BE2C (cell line): ENCODE data around the gene FAM229A.

Source experiments
- DNase-seq: peaks from one replicate; pipeline ENCODE4 v3.0.0-alpha.2; 2020
- H3K27me3 ChIP-seq: fragments of 250-450 bp; sonication (Bioruptor Pico); 2 replicates; pipeline ENCODE4 v1.5.1; 2020; ENCODE audit warnings: mild to moderate bottlenecking
- H3K36me3 ChIP-seq: fragments of 250-450 bp; sonication (Bioruptor Pico); 2 replicates; pipeline ENCODE4 v1.5.1; 2020; ENCODE audit warnings: mild to moderate bottlenecking
- H3K4me1 ChIP-seq: fragments of 250-450 bp; sonication (Bioruptor Pico); 2 replicates; pipeline ENCODE4 v1.5.1; 2020
- H3K4me3 ChIP-seq: 2 replicates; pipeline ENCODE4 v1.5.1; 2011; ENCODE audit warnings: low read depth, low read length
- H3K9me3 ChIP-seq: fragments of 250-450 bp; sonication (Bioruptor Pico); 2 replicates; pipeline ENCODE4 v1.5.1; 2020
- TF ChIP-seq, protein P1 (sequence below): IDR thresholded peaks from 2 replicates; pipeline ENCODE4 v1.5.1; 2012; ENCODE audit warnings: mild to moderate bottlenecking, low read depth, low read length

FAM229A gene

DNA sequence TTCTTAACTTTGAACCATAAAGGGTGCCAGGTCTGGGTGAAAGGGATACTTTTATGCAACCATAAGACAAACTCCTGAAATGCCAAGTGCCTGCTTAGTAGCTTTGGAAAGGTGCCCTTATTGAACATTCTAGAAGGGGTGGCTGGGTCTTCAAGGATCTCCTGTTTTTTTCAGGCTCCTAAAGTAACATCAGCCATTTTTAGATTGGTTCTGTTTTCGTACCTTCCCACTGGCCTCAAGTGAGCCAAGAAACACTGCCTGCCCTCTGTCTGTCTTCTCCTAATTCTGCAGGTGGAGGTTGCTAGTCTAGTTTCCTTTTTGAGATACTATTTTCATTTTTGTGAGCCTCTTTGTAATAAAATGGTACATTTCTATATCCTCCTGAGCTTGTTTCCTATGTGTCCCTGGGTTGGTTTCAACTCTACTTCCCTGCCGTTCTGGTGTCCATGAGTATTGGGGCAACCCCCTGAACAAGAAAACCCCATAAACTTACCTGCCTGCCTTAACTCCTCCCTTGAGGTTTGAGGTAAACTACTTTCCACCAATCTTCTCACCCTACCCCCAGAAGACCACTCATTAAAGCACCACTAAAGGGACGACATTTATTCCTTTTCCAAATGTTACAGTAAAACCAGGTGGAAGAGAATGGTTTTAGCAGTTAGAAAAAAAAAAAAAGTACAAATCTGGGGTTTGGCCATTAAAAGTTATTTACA lies 28.9 kb downstream of the FAM229A start:
- TF ChIP-seq, protein P1, sequence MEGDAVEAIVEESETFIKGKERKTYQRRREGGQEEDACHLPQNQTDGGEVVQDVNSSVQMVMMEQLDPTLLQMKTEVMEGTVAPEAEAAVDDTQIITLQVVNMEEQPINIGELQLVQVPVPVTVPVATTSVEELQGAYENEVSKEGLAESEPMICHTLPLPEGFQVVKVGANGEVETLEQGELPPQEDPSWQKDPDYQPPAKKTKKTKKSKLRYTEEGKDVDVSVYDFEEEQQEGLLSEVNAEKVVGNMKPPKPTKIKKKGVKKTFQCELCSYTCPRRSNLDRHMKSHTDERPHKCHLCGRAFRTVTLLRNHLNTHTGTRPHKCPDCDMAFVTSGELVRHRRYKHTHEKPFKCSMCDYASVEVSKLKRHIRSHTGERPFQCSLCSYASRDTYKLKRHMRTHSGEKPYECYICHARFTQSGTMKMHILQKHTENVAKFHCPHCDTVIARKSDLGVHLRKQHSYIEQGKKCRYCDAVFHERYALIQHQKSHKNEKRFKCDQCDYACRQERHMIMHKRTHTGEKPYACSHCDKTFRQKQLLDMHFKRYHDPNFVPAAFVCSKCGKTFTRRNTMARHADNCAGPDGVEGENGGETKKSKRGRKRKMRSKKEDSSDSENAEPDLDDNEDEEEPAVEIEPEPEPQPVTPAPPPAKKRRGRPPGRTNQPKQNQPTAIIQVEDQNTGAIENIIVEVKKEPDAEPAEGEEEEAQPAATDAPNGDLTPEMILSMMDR, result no peak
- Histone ChIP-seq H3K4me3 (no peak overlapping the region), H3K27me3 (no peaks in the 10 kb centered on the region), H3K36me3 (peaks cover 18% of the 10 kb centered on the region), H3K9me3 (no peaks in the 10 kb centered on the region), H3K4me1 (no peaks in the 10 kb centered on the region)
- DNase-seq, result no peak

DNA sequence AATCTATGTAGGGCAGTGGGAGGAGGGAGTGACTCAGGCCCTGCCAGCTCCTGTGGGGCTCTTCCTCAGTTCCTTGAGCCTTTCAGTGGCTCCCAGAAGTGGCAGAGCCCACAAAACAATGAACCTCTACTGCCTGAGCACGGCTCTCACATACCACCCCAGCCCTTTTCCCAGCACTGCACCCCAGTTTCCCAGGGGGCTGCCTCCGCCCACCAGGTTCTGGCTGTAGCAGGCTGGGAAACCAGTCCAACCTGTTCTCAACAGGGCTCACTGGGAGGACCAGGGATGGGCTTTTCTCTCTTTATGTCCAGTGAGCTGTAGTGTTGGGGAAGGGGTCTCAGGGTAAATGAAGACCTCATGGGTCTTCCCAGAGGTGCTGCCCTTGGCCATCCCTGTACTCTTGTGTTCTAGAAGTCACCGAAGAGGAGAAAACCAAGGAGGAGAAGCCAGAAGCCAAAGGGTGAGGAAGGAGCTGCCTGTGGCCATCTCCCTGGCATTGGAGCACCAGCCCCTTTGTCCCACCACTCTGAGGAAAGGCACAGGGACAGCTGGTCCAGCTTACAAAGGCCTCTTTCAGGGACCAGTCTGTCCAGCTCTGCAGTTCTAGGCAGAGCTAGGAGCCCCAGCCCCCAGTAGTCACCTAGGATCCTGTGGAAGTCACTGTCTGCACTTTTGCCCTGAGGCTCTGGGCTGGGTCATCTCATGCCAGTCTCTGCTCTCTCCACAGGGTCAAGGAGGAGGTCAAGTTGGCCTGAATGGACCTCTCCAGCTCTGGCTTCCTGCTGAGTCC lies 29.8 kb downstream of the FAM229A start:
- DNase-seq, result no peak
- H3K4me3 ChIP-seq, result no peak overlapping the region
- peaks cover 21% of the 10 kb centered on the region for H3K36me3 ChIP-seq
- H3K27me3 ChIP-seq, result no peaks in the 10 kb centered on the region
- no peaks in the 10 kb centered on the region for H3K4me1 ChIP-seq
- TF ChIP-seq, protein P1, result no peak
- H3K9me3 ChIP-seq, result no peaks in the 10 kb centered on the region

DNA sequence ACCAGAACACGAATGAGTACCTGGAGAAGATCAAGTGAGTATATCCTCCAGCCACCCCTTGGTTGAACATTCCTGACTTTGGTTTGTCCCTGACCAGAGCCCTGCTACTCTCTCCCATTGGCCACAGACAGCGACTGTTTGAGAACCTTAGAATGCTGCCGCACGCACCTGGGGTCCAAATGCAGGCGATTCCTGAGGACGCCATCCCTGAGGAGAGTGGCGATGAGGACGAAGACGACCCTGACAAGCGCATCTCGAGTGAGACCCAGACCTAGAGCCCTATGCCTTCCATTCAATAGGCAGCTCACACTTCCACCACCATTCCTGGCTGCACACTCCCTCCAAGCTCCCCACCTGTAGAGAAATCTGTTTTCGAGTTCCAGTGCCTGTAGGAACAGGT lies 30.7 kb downstream of the FAM229A start:
- H3K9me3 ChIP-seq, result no peaks in the 10 kb centered on the region
- H3K4me1 ChIP-seq, result no peaks in the 10 kb centered on the region
- H3K4me3 ChIP-seq, result no peak overlapping the region
- H3K27me3 ChIP-seq, result no peaks in the 10 kb centered on the region
- no peak for DNase-seq
- TF ChIP-seq, protein P1, result no peak
- peaks cover 21% of the 10 kb centered on the region for H3K36me3 ChIP-seq

DNA sequence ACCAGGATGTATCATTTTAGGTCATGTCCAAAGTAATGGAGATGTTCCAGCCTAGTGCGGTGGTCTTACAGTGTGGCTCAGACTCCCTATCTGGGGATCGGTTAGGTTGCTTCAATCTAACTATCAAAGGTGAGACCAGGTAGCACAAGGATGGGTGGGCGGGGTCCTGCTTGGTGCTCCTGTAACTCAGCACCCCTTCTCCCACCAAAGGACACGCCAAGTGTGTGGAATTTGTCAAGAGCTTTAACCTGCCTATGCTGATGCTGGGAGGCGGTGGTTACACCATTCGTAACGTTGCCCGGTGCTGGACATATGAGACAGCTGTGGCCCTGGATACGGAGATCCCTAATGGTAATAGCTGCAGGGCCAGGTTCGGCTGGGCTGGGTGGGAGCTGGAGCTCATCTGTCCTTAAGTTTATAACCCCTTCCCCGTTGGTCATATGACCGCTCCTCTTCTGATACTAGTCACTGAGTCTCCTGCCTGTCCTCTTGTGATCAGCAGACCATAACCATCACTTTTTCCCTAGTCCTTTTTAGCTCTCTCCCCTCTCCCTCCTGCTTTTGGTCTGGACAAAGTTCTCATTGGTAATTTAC lies 31.6 kb downstream of the FAM229A start:
- peaks cover 21% of the 10 kb centered on the region for H3K36me3 ChIP-seq
- H3K27me3 ChIP-seq, result no peaks in the 10 kb centered on the region
- no peaks in the 10 kb centered on the region for H3K9me3 ChIP-seq
- H3K4me3 ChIP-seq, result no peak overlapping the region
- TF ChIP-seq, protein P1, result no peak
- no peak for DNase-seq
- H3K4me1 ChIP-seq, result no peaks in the 10 kb centered on the region

DNA sequence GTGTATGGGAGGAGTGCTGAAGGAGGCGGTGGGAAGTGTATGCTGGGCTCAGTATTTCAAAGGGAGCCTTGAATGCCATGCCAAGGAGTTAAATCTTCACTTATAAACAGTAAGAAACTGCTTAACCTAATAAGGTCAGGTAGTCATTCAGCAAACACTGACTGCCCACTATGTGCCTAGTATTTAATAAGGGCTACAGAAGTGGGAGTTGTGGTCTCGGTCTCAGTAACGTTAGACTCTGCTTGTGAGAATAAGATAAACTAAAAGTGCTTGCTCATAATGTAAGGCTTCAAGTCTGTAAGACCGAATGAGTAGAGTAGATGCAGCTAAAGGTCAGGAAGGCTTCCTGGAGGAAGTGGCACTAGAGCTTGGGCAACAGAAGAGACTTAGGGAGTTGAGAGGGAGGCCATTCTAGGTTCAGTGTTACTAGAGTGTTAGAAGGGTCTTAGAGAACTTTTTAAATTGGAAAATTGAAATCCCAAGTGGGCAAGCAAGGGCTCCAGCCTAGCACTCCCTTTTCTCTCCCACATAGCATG lies 32.3 kb downstream of the FAM229A start:
- H3K27me3 ChIP-seq, result no peaks in the 10 kb centered on the region
- H3K4me3 ChIP-seq, result no peak overlapping the region
- no peaks in the 10 kb centered on the region for H3K9me3 ChIP-seq
- H3K36me3 ChIP-seq, result peaks cover 21% of the 10 kb centered on the region
- no peaks in the 10 kb centered on the region for H3K4me1 ChIP-seq
- DNase-seq, result no peak
- TF ChIP-seq, protein P1, result no peak
